Stimulated activated CD4-positive, alpha-beta T cell treated with anti-CD3 and anti-CD28 coated beads, Interleukin-1b, Interleukin-23, amount 100 ng/mL, for 1 hour (primary cell): ENCODE measurements around the gene PJA1.

ENCODE experiments used
- DNase-seq, 2 donors: peaks; one replicate each; pipeline ENCODE4 v3.0.0-alpha.2; 2020; ENCODE audit warnings: low read depth in 2 of 2

PJA1 gene

DNA sequence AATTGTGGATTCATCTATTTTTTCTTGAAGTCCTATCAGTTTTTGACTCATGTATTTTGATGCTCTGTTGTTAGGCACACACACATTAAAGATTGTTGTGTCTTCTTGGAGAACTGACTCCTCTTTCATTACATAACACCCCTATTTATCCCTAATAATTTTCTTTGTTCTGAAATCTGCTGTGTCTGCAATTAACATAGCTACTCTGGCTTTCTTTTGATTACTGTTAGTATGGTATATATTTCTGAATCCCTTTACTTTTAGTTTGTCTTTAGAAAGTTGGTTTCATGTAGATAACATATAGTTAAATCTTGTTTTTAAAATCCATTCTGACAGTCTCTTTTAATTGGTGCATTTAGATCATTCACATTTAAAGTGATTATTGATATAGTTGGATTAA lies 5.1 kb upstream of the PJA1 start:
- no peak for DNase-seq

- peak in 1 of 2 donors; percentile 15 for DNase-seq
Measured at GRCh38 chrX:69163936-69164741, 1.1 kb downstream of the PJA1 start.

DNA sequence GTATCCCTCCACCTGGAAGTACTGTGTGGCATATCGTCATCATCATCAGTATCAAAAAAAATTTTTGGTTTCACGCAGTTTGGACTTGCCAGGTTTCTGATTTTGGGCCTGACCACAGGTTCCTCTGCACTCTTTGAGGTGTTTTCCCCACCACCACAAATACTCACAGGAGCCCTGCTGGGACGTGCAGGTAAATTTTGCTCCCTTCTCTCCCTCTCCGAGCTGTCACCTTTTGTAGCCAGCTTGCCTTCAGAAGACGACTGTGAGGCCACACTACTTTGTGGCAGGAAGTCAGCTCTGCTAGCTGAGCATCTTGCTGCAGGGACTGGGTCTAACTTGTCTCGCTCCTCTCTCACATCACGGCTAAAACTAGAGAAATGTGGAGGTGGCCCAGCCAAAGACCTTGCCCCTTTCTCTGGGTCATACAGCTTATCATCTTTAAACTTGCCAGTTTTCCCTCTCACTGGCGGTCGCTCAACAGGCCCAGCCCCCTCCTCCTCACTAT lies 2.8 kb downstream of the PJA1 start:
- DNase-seq = no peak

GRCh38 chrX:69161786-69162349 lies 3.4 kb downstream of the PJA1 start:
- no peak for DNase-seq

DNA sequence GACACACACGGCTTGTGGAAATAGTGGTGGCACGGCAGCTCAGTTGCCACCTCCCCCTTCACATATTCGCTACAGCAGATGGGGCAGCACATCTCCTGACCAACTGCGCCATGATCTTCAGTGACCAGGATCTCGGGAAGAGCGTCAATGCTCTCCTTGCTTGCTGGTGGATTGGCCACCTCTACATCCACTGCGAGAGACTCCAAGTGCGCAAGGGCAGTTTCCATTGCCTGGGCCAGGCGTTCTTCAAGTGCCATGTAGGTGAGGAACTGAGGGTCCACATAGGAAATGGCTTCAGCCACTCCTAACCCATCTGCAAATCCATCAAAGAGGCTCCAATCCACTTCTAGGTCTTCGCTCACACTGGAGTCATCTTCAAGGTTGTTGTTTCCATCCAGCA lies 3.9 kb downstream of the PJA1 start:
- no peak for DNase-seq

DNA sequence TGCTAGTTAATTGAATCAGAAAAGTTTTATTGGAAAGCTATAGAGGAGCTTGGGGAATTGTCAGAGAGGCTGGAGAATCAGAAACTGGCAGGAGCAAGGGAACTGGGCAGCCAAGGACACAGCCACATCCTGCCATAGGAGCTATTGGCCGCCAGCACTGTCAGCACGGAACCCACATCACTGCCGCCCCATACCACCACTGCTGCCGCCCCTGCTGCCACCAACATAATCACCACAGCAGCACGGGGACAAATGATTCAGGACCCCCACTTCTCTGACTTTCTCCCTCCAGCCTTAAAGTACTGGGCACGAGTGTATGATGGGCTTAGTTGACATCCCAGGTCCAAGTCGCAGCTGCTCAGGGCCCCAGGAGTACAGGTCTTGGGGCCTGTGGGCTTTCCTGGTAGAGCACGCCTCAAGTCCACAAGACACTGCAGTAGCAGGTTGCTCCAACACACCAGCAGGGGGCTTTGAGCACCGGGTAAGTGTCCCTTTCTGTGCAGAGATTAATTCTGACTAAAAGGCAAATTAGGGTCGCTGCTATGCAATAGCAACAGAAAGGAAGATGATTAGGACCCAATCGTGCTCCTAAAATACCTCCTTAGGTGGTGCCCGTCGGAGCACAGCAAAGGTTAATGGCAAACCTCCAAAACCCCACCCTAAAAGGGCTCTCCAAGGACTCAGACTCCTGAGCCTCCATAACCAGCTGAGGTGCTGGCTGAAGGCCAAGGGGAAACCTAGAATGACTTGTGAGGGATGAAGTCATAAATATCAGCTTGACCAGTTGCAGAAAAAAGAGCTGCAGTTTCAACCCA lies 6.9 kb downstream of the PJA1 start:
- DNase-seq = no peak

GRCh38 chrX:69156638-69157037 lies 8.6 kb downstream of the PJA1 start:
- no peak for DNase-seq

DNA sequence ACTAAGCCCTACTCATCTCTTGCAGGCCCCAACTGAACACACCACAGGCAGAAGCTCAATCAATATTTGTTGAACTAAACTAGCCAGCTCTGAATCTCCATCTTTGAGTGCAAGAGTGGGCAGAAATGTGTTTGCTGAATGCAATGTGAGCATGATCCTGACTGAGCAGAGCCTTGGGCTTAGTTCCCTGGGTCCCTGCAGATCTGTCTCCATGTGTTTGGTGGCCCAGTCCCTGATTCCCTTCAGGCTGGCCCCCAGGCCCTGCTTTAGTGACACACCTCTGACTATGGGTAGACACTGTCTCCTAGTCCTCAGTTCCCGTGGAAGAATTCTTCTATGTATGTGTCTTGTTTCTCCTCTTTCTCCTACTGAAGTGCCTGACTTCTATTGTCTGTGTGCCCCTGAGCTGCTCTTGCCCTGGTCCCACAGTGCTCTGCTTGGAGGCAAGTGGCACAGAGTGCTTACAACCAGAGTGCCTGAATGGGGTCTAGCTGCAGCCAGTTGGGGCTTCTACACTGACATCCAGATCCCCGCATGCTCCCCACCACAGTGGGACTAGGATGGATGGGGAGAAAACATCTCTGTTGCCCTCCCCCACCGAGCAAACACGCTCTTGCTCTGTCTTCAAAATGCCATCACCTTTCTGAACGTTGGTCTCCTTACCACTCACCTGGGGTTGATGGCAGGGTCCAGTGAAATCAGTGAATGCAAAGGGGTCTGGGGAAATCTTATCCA lies 9.3 kb downstream of the PJA1 start:
- no peak for DNase-seq

DNA sequence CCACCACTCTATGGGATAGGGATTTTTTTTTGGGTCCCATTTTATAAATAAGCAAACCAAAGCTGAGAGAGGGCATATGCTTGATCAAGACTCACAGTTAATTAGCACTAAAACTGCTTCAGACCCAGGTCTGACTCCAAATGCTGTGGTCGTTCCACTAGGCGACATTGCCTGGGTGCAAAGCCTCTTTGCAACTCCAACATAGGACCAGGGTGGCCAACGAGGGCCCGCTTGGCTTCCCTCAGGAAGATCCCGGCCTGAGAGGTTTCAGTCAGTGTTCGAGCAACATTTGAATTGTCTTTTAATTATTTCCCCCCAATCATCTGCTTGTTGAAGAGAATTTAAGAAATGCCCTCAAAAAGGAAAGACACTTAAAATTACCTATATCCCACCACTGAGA lies 11.2 kb downstream of the PJA1 start:
- no peak for DNase-seq

GRCh38 chrX:69153060-69153730 lies 12.1 kb downstream of the PJA1 start:
- DNase-seq = no peak

- DNase-seq = no peak
Measured at GRCh38 chrX:69152417-69152841, 12.8 kb downstream of the PJA1 start.

DNA sequence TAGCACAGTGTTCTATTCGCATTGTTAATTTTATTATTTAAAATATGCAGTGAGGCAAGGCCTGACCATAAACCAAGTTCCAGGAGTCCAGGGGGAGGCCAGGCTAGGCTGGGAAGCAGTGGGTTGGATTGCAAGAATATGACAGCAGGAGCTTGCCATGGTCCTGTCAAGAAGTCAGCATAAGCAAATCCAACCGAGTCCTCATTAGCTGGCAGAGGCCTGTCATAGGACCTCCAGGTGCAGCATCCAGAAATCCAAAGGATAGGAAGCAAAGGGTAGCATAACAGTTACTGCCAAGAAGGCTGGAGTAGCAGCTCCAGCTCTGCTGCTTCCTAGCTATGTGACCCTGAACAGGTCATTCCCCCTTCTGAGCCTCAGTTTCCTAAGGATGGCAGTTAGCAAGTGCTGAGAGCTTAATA lies 13.4 kb downstream of the PJA1 start:
- DNase-seq = no peak

- no peak for DNase-seq
Measured at GRCh38 chrX:69150281-69150960, 14.8 kb downstream of the PJA1 start.

- no peak for DNase-seq
Measured at GRCh38 chrX:69149466-69150280, 15.6 kb downstream of the PJA1 start.

GRCh38 chrX:69148946-69149345 lies 16.3 kb downstream of the PJA1 start:
- no peak for DNase-seq

DNA sequence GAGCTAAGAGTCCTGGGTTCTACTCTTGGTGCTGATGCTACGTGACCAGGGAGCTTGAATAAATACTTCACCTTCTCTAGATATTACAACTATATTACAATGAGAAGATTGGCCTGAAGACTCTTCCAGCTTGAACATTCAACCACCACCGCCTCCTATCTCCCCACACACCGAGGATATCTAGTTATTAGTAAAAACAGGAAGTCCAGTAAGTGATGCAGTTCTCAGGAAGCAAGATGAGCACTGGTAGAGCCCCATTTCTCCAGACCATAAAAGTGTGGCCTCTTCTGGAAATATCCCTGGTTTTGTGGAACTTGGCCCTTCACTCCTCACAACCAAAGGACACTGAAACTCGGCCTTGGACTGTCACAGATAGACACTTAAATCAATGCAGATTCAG lies 18.5 kb downstream of the PJA1 start:
- DNase-seq = no peak

- no peak for DNase-seq
Measured at GRCh38 chrX:69145714-69146113, 19.5 kb downstream of the PJA1 start.

DNA sequence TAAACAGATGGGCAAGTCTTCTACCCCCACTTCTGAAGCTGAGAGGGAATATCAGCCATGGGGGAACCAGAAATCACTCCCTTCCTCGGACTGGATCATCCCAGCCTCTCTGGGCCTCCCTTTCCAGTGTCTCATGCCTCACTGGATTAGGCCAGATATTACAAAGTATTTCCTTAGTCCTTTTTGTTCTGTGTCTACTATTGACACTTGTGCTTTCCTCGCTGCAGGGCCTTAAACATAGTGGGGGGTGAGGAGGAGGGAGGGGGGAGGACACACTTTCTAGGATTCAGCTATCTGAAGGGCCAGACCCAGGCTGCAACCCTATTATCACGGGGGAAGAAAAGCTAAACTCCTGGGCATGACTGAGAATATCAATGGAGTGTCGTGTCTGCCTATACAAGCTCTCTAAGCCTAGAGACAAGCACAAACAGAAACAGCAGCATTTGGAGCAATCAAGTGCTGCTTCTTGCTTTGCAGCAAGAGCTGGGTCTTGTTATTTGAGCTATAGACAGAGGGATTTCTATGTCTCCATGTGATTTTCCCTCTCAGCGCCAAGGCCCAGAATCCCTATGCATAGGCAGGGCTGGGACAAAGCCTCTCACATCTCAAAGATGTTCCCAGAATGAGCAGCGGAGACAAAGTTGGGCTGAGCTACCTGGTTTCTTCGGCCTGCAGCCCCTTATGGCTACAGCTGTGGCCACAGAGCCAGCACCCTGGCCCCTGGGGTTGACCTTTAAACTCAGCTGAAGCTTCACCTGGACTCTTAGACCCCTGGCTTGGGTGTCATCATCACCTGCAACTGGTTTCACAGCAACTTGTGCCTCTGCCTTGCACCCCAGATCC lies 20.2 kb downstream of the PJA1 start:
- no peak for DNase-seq

DNA sequence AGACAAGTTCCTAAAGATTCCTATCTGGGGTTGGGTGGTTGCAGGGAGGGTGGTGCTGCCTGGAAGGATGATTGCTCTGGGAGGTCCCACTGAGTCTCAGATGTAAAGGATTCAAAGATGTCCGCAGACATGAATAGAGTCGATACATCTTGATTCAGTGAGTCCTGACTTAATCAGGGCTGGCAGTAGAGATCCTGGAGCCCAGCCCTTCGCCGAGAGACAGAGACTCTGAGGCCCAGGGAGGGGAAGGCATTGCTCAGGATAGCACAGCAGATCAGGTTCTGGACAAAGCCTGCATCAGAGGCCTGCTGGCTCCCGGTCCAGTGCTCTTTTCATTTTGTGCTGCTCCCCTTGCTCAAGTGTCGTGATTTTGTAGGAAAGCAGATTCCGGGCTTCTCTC lies 21.7 kb downstream of the PJA1 start:
- DNase-seq = no peak
